GM19467 (cell line): ENCODE results near the gene FBXO38.

Source experiments
- ATAC-seq: cut with Tn5 transposase; IDR thresholded peaks from one replicate; pipeline ENCODE4 v1.9.1; 2021; ENCODE audit warnings: mild to moderate bottlenecking, moderate library complexity; ENCODE audit not compliant: unreplicated experiment

Gene FBXO38, protein sequence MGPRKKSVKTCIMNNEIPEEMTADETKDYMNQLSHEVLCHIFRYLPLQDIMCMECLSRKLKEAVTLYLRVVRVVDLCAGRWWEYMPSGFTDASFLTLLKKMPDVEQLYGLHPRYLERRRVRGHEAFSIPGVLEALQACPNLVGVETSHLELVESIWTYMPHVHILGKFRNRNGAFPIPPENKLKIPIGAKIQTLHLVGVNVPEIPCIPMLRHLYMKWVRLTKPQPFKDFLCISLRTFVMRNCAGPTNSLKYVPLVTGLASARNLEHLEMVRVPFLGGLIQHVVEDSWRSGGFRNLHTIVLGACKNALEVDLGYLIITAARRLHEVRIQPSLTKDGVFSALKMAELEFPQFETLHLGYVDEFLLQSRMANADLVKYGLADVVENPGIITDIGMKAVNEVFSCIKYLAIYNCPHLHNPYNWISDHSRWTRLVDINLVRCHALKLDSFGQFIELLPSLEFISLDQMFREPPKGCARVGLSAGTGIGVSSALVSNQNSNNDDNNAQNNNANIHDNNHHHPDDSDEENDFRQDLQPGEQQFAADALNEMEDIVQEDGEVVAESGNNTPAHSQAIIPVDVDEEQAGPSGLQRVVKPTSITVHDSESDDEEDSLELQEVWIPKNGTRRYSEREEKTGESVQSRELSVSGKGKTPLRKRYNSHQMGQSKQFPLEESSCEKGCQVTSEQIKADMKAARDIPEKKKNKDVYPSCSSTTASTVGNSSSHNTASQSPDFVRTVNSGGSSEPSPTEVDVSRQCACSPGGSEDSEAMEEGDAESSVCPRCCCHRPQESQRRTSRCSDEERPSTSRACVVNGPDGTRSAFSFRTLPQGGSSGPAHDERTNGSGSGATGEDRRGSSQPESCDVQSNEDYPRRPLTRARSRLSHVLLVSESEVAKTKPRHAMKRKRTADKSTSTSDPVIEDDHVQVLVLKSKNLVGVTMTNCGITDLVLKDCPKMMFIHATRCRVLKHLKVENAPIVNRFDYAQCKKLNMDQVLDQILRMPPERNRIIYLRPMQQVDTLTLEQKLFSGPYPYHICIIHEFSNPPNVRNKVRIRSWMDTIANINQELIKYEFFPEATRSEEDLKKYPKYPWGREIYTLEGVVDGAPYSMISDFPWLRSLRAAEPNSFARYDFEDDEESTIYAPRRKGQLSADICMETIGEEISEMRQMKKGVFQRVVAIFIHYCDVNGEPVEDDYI

DNA sequence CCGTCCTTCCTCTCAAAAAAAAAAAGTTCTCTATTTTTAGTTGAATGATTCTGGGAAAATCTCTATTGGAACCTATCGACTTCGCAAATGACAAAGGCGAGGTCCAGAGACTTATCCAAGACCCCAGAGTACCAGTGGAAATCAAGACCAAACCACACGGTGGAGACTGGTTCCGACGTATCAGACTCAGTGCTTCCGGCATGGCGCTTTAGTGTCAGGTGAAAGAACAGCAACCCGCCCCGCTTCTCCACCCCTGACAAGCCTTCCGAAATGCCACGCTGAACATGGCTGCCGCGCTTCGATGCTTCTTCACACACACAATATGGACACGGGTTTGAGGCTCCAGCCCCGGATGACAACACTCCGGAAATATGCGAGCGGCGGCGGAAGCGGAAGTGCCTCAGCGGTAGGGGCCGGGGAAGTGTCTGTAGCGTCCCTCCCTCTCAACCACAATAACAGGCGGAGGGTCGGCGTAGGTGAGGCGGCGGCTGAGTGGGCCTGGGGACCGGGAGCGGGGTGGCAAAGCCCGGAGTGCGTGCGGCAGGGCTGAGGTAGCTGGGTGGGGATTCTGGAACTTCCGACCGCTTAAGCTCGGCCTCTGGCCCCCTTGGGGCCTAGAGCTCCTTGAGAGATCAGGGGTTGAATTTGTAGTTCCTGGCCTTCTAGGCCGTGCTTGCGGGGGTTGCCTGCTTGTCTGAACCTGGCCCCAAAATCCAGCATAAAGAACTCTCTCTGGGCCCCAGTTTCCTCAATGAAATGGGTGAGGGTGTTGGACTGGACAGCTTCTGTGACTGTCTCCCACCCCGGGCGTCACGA, at the start of gene FBXO38:
Gene FBXO38, plus strand, starts transcription at position 395 of the 816 bp plus-strand sequence. CDS start 10,819 bp downstream, outside the sequence.
- ATAC-seq, result peak; percentile 99

DNA sequence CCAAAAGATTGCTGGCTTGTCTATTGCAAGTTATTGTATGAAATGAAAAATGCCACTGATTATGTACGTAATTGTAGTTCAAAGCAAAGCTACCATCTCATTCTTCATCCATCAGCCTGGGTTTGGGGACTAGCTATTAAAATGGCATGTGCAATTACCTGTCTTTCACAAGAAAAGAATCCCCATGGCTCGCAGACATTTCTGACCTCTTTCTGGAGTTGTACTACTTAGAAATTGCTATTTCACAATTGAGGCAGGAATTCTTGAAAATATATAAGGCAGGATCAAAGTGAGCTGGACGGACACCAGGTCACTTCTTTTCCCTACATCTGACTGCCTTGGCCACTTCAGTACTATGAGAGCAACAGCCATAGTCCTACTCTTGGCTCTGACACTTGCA, 48.5 kb upstream of the FBXO38 start, which contains the start of gene SPINK9:
Gene SPINK9, plus strand, starts transcription at position 301 of the 400 bp plus-strand sequence. Its CDS starts 55 bp downstream, at position 356.
- ATAC-seq, result no peak

GRCh38 chr5:148336704-148337435, 46.9 kb upstream of the FBXO38 start:
- ATAC-seq, result peak; percentile 52

DNA sequence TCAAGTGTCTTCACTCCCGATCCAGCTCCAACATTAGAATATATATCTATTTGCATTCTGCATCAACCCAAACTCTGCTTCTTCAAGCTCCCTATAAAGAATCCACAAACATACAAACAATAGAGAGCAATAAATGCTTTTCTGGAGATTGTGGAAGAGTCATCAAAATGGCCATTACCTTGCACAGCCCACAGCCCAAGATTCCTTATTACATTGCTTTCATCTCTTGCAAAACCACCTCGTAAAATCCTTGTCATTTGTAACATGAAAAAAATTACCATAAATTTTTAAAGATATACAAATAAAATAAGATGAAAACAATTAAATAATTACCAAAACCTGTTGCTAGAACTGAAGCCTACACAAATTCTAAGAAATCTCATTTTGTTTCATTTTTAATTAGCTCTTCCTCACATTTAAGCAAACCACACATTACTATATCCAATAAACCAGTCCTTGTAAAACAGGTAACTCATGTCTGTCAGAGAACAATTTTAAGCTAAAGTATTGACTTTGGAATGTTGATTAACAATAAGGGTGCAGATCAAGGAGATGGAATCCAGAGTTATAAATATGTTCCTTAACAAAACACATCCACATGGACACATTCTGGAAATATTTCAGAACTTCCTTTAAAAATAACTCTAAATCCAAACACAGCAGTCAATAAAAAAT, 41.2 kb upstream of the FBXO38 start:
- ATAC-seq, result no peak

- no peak for ATAC-seq
Observed at GRCh38 chr5:148343046-148343407, 40.7 kb upstream of the FBXO38 start.

- ATAC-seq, result no peak
Observed at GRCh38 chr5:148343603-148344487, 39.9 kb upstream of the FBXO38 start.

DNA sequence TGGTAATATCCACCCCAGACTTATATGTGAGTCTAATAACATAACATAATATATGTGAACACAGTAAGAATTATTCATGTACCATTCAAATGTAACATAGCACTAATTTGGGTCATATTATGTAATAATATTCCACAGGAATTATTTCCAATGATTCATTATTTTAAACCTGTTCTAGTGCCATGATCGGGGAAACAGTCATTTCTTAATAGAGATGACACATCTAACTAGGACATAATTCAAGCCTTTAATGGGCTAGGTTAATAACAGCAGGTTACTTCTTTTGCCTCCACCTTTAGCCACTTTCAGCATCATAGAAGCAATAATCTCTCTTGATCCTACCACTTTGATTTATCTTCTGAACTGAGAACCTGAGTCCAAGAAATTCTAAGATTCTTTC, 36.1 kb upstream of the FBXO38 start:
- no peak for ATAC-seq

DNA sequence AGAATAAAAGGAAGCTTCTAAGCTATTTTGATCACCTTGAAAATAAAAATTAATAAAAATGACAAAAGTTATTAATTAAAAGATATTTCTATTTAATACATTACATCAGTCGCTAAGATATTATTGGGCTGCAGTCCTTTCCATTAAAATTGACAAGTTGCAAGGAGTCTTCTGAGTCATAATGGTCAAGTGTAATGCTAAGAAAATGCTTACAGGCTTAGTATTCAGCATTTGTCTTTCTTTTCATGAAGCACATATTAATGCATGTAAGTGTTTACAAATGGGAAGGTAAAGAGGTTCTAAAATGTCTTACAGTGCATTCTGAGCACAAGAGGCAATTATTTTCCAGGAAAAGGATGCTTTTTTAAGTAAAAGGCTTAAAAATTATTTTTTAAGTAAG, 31.1 kb upstream of the FBXO38 start:
- no peak for ATAC-seq

GRCh38 chr5:148353634-148354033, 30.1 kb upstream of the FBXO38 start:
- no peak for ATAC-seq

- no peak for ATAC-seq
Observed at GRCh38 chr5:148364343-148364742, 19.4 kb upstream of the FBXO38 start.

GRCh38 chr5:148368299-148368698, 15.5 kb upstream of the FBXO38 start:
- ATAC-seq, result no peak

- no peak for ATAC-seq
Observed at GRCh38 chr5:148372166-148372725, 11.5 kb upstream of the FBXO38 start.

- ATAC-seq, result no peak
Observed at GRCh38 chr5:148372893-148373292, 10.9 kb upstream of the FBXO38 start.

- ATAC-seq, result peak; percentile 73
Observed at GRCh38 chr5:148374690-148375360, 8.9 kb upstream of the FBXO38 start.

GRCh38 chr5:148376198-148376597, 7.6 kb upstream of the FBXO38 start:
- ATAC-seq, result no peak

- no peak for ATAC-seq
Observed at GRCh38 chr5:148378670-148379069, 5.1 kb upstream of the FBXO38 start.

DNA sequence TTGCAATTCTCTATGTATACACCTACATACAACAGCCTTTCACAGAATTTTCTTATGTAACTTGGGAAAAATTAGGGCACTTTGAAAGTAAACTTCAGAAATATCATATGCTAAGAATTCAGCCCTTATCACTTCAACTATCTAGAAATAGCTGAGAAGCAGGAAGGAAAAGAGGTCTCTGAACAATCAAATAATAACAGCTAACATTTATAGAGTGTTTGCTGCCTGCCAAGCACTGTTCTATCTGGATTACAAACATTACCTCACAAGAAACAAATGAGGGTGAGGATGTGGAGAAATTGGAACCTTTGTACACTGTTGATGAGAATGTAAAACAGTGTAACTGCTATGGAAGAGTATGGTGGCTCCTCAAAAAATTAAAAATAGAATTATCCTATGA, 4.4 kb upstream of the FBXO38 start:
- no peak for ATAC-seq
